ENCODE measurements around the gene CPEB4. TPM values are rescaled to one million over a fixed set of nuclear protein-coding genes. Genes with fewer than 3 reads are reported as not detected.

CPEB4 gene
- total RNA-seq, 2 experiments from 2014 or later, result 18.3 to 19.2 TPM

DNA sequence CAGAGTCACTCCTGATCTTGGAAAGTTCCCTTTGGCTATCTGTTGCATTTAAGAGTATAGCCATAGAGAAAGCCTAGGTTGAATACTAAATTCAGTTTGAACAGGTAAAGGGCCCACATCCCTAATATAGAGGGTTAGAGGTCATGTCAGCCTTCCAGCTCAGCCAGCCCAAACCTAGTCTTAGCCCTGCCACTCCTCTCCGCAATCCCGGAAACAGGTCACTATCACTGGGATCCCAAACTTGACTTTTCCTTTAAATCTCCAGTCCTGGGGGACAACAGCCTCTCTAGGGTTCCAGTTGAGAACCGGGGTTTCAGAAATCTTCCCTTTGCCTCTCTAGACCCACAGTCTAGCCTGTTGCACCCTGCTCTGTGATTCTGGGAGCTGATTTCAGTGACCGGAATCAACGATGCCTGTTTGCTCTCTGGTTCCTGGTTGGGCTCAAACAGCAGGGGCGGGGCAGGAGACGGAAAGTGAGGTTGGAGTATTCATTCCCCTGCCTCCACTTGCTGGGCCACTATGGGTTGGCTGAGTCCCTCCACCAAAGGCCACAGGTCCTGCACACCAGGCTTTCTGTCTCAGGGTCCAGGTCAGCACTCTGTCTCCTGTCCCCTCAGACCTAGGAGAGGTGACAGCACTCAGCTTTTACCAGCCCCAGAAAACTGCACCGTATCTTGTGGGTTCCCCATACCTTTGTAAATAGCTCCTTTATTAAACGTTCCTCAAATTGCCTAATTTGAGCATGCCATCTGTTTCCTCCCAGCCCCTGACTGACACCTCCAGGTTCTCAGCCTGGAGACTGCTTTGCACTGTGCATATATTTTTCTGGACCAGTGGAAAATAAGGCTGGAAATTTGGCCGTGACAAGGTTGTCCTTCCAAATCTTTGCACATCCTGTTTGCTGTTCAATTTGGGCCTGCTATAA lies 23.8 kb upstream of the CPEB4 start:
- Histone ChIP-seq H3K36me3 (ENCODE audit: insufficient read depth, low read length) (no peaks in the 10 kb centered on the region), H3K27ac (ENCODE audit: low read depth in 1 of 2, low read length in 2 of 2) (no peak overlapping the region), H3K4me1 (ENCODE audit: insufficient read depth, low read length) (peaks cover 2% of the 10 kb centered on the region), H3K27me3 (ENCODE audit: control insufficient read depth in 1 of 2, insufficient read depth in 2 of 2, low read length in 2 of 2) (no peaks in the 10 kb centered on the region), H3K4me3 (ENCODE audit: low read length) (no peak overlapping the region), H3K9me3 (ENCODE audit: control insufficient read depth in 1 of 2, insufficient read depth in 1 of 2, low read length in 2 of 2) (peaks cover 0 to 5% of the 10 kb centered on the region in 2 experiments)
- CTCF ChIA-PET, result no interaction called here
- POLR2A ChIA-PET, result no interaction called here
- no peaks in the 10 kb centered on the region for H3K9me3 Mint-ChIP-seq
- no peak for ATAC-seq (ENCODE audit: poor library complexity)
- H3K36me3 Mint-ChIP-seq (ENCODE audit: low read depth), result no peaks in the 10 kb centered on the region
- TF ChIP-seq, protein P1, sequence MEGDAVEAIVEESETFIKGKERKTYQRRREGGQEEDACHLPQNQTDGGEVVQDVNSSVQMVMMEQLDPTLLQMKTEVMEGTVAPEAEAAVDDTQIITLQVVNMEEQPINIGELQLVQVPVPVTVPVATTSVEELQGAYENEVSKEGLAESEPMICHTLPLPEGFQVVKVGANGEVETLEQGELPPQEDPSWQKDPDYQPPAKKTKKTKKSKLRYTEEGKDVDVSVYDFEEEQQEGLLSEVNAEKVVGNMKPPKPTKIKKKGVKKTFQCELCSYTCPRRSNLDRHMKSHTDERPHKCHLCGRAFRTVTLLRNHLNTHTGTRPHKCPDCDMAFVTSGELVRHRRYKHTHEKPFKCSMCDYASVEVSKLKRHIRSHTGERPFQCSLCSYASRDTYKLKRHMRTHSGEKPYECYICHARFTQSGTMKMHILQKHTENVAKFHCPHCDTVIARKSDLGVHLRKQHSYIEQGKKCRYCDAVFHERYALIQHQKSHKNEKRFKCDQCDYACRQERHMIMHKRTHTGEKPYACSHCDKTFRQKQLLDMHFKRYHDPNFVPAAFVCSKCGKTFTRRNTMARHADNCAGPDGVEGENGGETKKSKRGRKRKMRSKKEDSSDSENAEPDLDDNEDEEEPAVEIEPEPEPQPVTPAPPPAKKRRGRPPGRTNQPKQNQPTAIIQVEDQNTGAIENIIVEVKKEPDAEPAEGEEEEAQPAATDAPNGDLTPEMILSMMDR (IDR thresholded peaks at IDR 0.05), result no peak
- no peak for DNase-seq
- H3K27ac Mint-ChIP-seq, result no peak overlapping the region
- intact Hi-C loops (cut with DNase I, micrococcal nuclease), result no loop called here
- no peaks in the 10 kb centered on the region for H3K27me3 Mint-ChIP-seq
- H3K4me3 Mint-ChIP-seq, result no peak overlapping the region
- H3K4me1 Mint-ChIP-seq (ENCODE audit: low read depth), result no peaks in the 10 kb centered on the region

- no peak overlapping the region for H3K4me3 Mint-ChIP-seq
- H3K36me3 Mint-ChIP-seq (ENCODE audit: low read depth), result no peaks in the 10 kb centered on the region
- TF ChIP-seq, protein P1 (IDR thresholded peaks at IDR 0.05), result no peak
- no peaks in the 10 kb centered on the region for H3K9me3 Mint-ChIP-seq
- CTCF ChIA-PET, result interaction anchor here (1.3 kb wide), 1 partner anchor 10 kb away, joined by 3 read pairs; no protein-coding TSS in a partner anchor
- H3K27me3 Mint-ChIP-seq, result no peaks in the 10 kb centered on the region
- Histone ChIP-seq H3K27ac (ENCODE audit: low read depth in 1 of 2, low read length in 2 of 2) (no peak overlapping the region), H3K4me3 (ENCODE audit: low read length) (no peak overlapping the region), H3K9me3 (ENCODE audit: control insufficient read depth in 1 of 2, insufficient read depth in 1 of 2, low read length in 2 of 2) (peaks cover 0 to 5% of the 10 kb centered on the region in 2 experiments), H3K27me3 (ENCODE audit: control insufficient read depth in 1 of 2, insufficient read depth in 2 of 2, low read length in 2 of 2) (no peaks in the 10 kb centered on the region), H3K4me1 (ENCODE audit: insufficient read depth, low read length) (peaks cover 2% of the 10 kb centered on the region), H3K36me3 (ENCODE audit: insufficient read depth, low read length) (no peaks in the 10 kb centered on the region)
- intact Hi-C loops (cut with DNase I, micrococcal nuclease), result no loop called here
- POLR2A ChIA-PET, result no interaction called here
- H3K27ac Mint-ChIP-seq, result no peak overlapping the region
- DNase-seq, result peak in 2 of 14 experiments; percentile 28 to 39
- ATAC-seq (ENCODE audit: poor library complexity), result no peak
- H3K4me1 Mint-ChIP-seq (ENCODE audit: low read depth), result no peaks in the 10 kb centered on the region
Observed at GRCh38 chr5:173866243-173866857, 21.8 kb upstream of the CPEB4 start.

GRCh38 chr5:173866858-173867679 lies 21.1 kb upstream of the CPEB4 start:
- Mint-ChIP-seq H3K27ac (no peak overlapping the region), H3K27me3 (no peaks in the 10 kb centered on the region), H3K36me3 (ENCODE audit: low read depth) (no peaks in the 10 kb centered on the region), H3K9me3 (no peaks in the 10 kb centered on the region), H3K4me1 (ENCODE audit: low read depth) (no peaks in the 10 kb centered on the region), H3K4me3 (no peak overlapping the region)
- ChIA-PET CTCF (interaction anchor here (1.3 kb wide), 1 partner anchor 9 kb away, joined by 3 read pairs; no protein-coding TSS in a partner anchor), POLR2A (no interaction called here)
- no peak overlapping the region for H3K27ac ChIP-seq (ENCODE audit: low read depth in 1 of 2, low read length in 2 of 2)
- no peak for DNase-seq
- H3K36me3 ChIP-seq (ENCODE audit: insufficient read depth, low read length), result no peaks in the 10 kb centered on the region
- H3K9me3 ChIP-seq (ENCODE audit: control insufficient read depth in 1 of 2, insufficient read depth in 1 of 2, low read length in 2 of 2), result peaks cover 0 to 5% of the 10 kb centered on the region in 2 experiments
- no peaks in the 10 kb centered on the region for H3K27me3 ChIP-seq (ENCODE audit: control insufficient read depth in 1 of 2, insufficient read depth in 2 of 2, low read length in 2 of 2)
- TF ChIP-seq, protein P1 (IDR thresholded peaks at IDR 0.05), result no peak
- intact Hi-C loops (cut with DNase I, micrococcal nuclease), result no loop called here
- no peak overlapping the region for H3K4me3 ChIP-seq (ENCODE audit: low read length)
- no peak for ATAC-seq (ENCODE audit: poor library complexity)
- H3K4me1 ChIP-seq (ENCODE audit: insufficient read depth, low read length), result peaks cover 2% of the 10 kb centered on the region
